ENCODE results near the gene SELENOV.
A peak's percentile ranks its signal among the peaks of the same experiment; 100 is the strongest.

The SELENOV gene

GRCh38 chr19:39499932-39500331, 15.0 kb upstream of the SELENOV start:
- H3K27ac Mint-ChIP-seq, result no peak overlapping the region

GRCh38 chr19:39500543-39500942, 14.4 kb upstream of the SELENOV start:
- Mint-ChIP-seq H3K9me3 (no peaks in the 10 kb centered on the region), H3K36me3 (ENCODE audit: insufficient read depth) (peaks cover 9% of the 10 kb centered on the region), H3K4me1 (ENCODE audit: low read depth in 2 of 2) (peaks cover 25 to 28% of the 10 kb centered on the region in 2 donors), H3K4me3 (peak overlapping the region in 1 of 2 donors; percentile 33), H3K27ac (no peak overlapping the region), H3K27me3 (peaks cover 76 to 84% of the 10 kb centered on the region in 2 donors)
- DNase-seq, result no peak
- ATAC-seq (replicated peaks), result no peak

More at GRCh38 chr19:39499932-39500331, 15.0 kb upstream of the SELENOV start:
- ATAC-seq (replicated peaks), result no peak
- no peaks in the 10 kb centered on the region for H3K9me3 Mint-ChIP-seq
- H3K36me3 Mint-ChIP-seq (ENCODE audit: insufficient read depth), result peaks cover 12% of the 10 kb centered on the region
- no peak for DNase-seq
- peaks cover 73 to 78% of the 10 kb centered on the region in 2 donors for H3K27me3 Mint-ChIP-seq
- peak overlapping the region; percentile 64 to 69 for H3K4me3 Mint-ChIP-seq
- peaks cover 25 to 28% of the 10 kb centered on the region in 2 donors for H3K4me1 Mint-ChIP-seq (ENCODE audit: low read depth in 2 of 2)

GRCh38 chr19:39501340-39501739, 13.6 kb upstream of the SELENOV start:
- Mint-ChIP-seq H3K4me3 (no peak overlapping the region), H3K27me3 (peaks cover 77 to 85% of the 10 kb centered on the region in 2 donors), H3K36me3 (ENCODE audit: insufficient read depth) (peaks cover 17% of the 10 kb centered on the region), H3K4me1 (ENCODE audit: low read depth in 2 of 2) (peaks cover 26 to 29% of the 10 kb centered on the region in 2 donors), H3K9me3 (no peaks in the 10 kb centered on the region), H3K27ac (no peak overlapping the region)
- ATAC-seq (replicated peaks) (no peak), DNase-seq (no peak)

GRCh38 chr19:39502640-39503417, 12.1 kb upstream of the SELENOV start:
- DNase-seq (peak; percentile 66 to 77 (median 74)), ATAC-seq (replicated peaks) (peak; percentile 66)
- peaks cover 76 to 90% of the 10 kb centered on the region in 2 donors for H3K27me3 Mint-ChIP-seq
- peak overlapping the region in 1 of 2 donors; percentile 81 for H3K27ac Mint-ChIP-seq
- no peaks in the 10 kb centered on the region for H3K9me3 Mint-ChIP-seq
- H3K4me1 Mint-ChIP-seq (ENCODE audit: low read depth in 2 of 2), result peaks cover 36 to 38% of the 10 kb centered on the region in 2 donors
- H3K36me3 Mint-ChIP-seq (ENCODE audit: insufficient read depth), result peaks cover 18% of the 10 kb centered on the region
- H3K4me3 Mint-ChIP-seq, result peak overlapping the region; percentile 36 to 44

GRCh38 chr19:39506598-39506943, 8.4 kb upstream of the SELENOV start:
- H3K27me3 Mint-ChIP-seq, result peaks cover 62 to 70% of the 10 kb centered on the region in 2 donors
- H3K4me1 Mint-ChIP-seq (ENCODE audit: low read depth in 2 of 2), result peaks cover 24 to 25% of the 10 kb centered on the region in 2 donors
- no peak for DNase-seq
- H3K36me3 Mint-ChIP-seq (ENCODE audit: insufficient read depth), result peaks cover 14% of the 10 kb centered on the region
- no peak overlapping the region for H3K27ac Mint-ChIP-seq
- H3K4me3 Mint-ChIP-seq, result peak overlapping the region; percentile 58 to 72
- no peak for ATAC-seq (replicated peaks)
- H3K9me3 Mint-ChIP-seq, result no peaks in the 10 kb centered on the region

GRCh38 chr19:39506944-39507714, 7.8 kb upstream of the SELENOV start:
- Mint-ChIP-seq H3K27ac (peak overlapping the region in 1 of 2 donors; percentile 26), H3K4me1 (ENCODE audit: low read depth in 2 of 2) (peaks cover 24 to 25% of the 10 kb centered on the region in 2 donors), H3K27me3 (peaks cover 59 to 71% of the 10 kb centered on the region in 2 donors), H3K36me3 (ENCODE audit: insufficient read depth) (peaks cover 14% of the 10 kb centered on the region), H3K4me3 (peak overlapping the region; percentile 58 to 80), H3K9me3 (no peaks in the 10 kb centered on the region)
- DNase-seq (peak in 1 of 3 experiments; percentile 28), ATAC-seq (replicated peaks) (peak; percentile 69)

- peaks cover 14% of the 10 kb centered on the region for H3K36me3 Mint-ChIP-seq (ENCODE audit: insufficient read depth)
- H3K9me3 Mint-ChIP-seq, result no peaks in the 10 kb centered on the region
- H3K27me3 Mint-ChIP-seq, result peaks cover 60 to 78% of the 10 kb centered on the region in 2 donors
- ATAC-seq (replicated peaks) (no peak), DNase-seq (no peak)
- H3K4me1 Mint-ChIP-seq (ENCODE audit: low read depth in 2 of 2), result peaks cover 24 to 25% of the 10 kb centered on the region in 2 donors
- peak overlapping the region in 1 of 2 donors; percentile 26 for H3K27ac Mint-ChIP-seq
- peak overlapping the region; percentile 55 to 80 for H3K4me3 Mint-ChIP-seq
Observed at GRCh38 chr19:39507715-39508364, 7.1 kb upstream of the SELENOV start.

- peaks cover 60 to 78% of the 10 kb centered on the region in 2 donors for H3K27me3 Mint-ChIP-seq
- no peak overlapping the region for H3K4me3 Mint-ChIP-seq
- H3K4me1 Mint-ChIP-seq (ENCODE audit: low read depth in 2 of 2), result peaks cover 17 to 20% of the 10 kb centered on the region in 2 donors
Observed at GRCh38 chr19:39508629-39509028, 6.3 kb upstream of the SELENOV start.

GRCh38 chr19:39509233-39509632, 5.7 kb upstream of the SELENOV start:
- Mint-ChIP-seq H3K36me3 (ENCODE audit: insufficient read depth) (peaks cover 8% of the 10 kb centered on the region), H3K4me3 (no peak overlapping the region), H3K4me1 (ENCODE audit: low read depth in 2 of 2) (peaks cover 14 to 15% of the 10 kb centered on the region in 2 donors), H3K9me3 (no peaks in the 10 kb centered on the region), H3K27ac (no peak overlapping the region), H3K27me3 (peaks cover 60 to 78% of the 10 kb centered on the region in 2 donors)
- DNase-seq (no peak), ATAC-seq (replicated peaks) (no peak)

More at GRCh38 chr19:39508629-39509028, 6.3 kb upstream of the SELENOV start:
- H3K27ac Mint-ChIP-seq, result no peak overlapping the region
- H3K9me3 Mint-ChIP-seq, result no peaks in the 10 kb centered on the region
- H3K36me3 Mint-ChIP-seq (ENCODE audit: insufficient read depth), result peaks cover 8% of the 10 kb centered on the region
- DNase-seq (no peak), ATAC-seq (replicated peaks) (no peak)

GRCh38 chr19:39512988-39513387, 2.0 kb upstream of the SELENOV start:
- H3K4me3 Mint-ChIP-seq, result no peak overlapping the region

GRCh38 chr19:39515551-39516191, 732 bp downstream of the SELENOV start:
- Mint-ChIP-seq H3K4me3 (peak overlapping the region; percentile 33 to 53), H3K27me3 (peaks cover 42 to 73% of the 10 kb centered on the region in 2 donors), H3K27ac (no peak overlapping the region), H3K9me3 (no peaks in the 10 kb centered on the region), H3K4me1 (ENCODE audit: low read depth in 2 of 2) (peaks cover 9 to 10% of the 10 kb centered on the region in 2 donors), H3K36me3 (ENCODE audit: insufficient read depth) (peaks cover 4% of the 10 kb centered on the region)
- ATAC-seq (replicated peaks), result peak; percentile 36
- no peak for DNase-seq

More at GRCh38 chr19:39512988-39513387, 2.0 kb upstream of the SELENOV start:
- DNase-seq (no peak), ATAC-seq (replicated peaks) (no peak)
- Mint-ChIP-seq H3K27me3 (peaks cover 57 to 78% of the 10 kb centered on the region in 2 donors), H3K36me3 (ENCODE audit: insufficient read depth) (no peaks in the 10 kb centered on the region), H3K9me3 (no peaks in the 10 kb centered on the region), H3K4me1 (ENCODE audit: low read depth in 2 of 2) (peaks cover 12 to 13% of the 10 kb centered on the region in 2 donors), H3K27ac (no peak overlapping the region)

- DNase-seq, result no peak
- peaks cover 4% of the 10 kb centered on the region for H3K36me3 Mint-ChIP-seq (ENCODE audit: insufficient read depth)
- H3K4me3 Mint-ChIP-seq, result peak overlapping the region; percentile 33 to 53
- peaks cover 9 to 10% of the 10 kb centered on the region in 2 donors for H3K4me1 Mint-ChIP-seq (ENCODE audit: low read depth in 2 of 2)
- H3K27me3 Mint-ChIP-seq, result peaks cover 42 to 73% of the 10 kb centered on the region in 2 donors
- no peak for ATAC-seq (replicated peaks)
- no peaks in the 10 kb centered on the region for H3K9me3 Mint-ChIP-seq
- H3K27ac Mint-ChIP-seq, result no peak overlapping the region
Observed at GRCh38 chr19:39516270-39516669, 1.3 kb downstream of the SELENOV start.

Measured in effector memory CD8-positive, alpha-beta T cell (primary cell).